Ishikawa (cell line): ENCODE results near the gene ITPKA.

ENCODE experiments used
- CEBPB ChIP-seq: IDR thresholded peaks from 2 replicates; pipeline ENCODE4 v1.6.1; 2012
- EGR1 ChIP-seq: IDR thresholded peaks from 2 replicates; pipeline ENCODE4 v1.6.1; 2012
- EP300 ChIP-seq: IDR thresholded peaks from 2 replicates; pipeline ENCODE4 v1.6.1; 2012; ENCODE audit warnings: borderline replicate concordance
- FOXM1 ChIP-seq: IDR thresholded peaks from 2 replicates; pipeline ENCODE4 v1.6.1; 2012; ENCODE audit warnings: low read depth, borderline replicate concordance
- NFIC ChIP-seq: IDR thresholded peaks from 2 replicates; pipeline ENCODE4 v1.6.1; 2012
- RAD21 ChIP-seq: IDR thresholded peaks from 2 replicates; pipeline ENCODE4 v1.6.1; 2012; ENCODE audit warnings: low read depth
- TAF1 ChIP-seq: IDR thresholded peaks from 2 replicates; pipeline ENCODE4 v1.6.1; 2012; ENCODE audit warnings: low read depth, mild to moderate bottlenecking
- TCF12 ChIP-seq: IDR thresholded peaks from 2 replicates; pipeline ENCODE4 v1.6.1; 2012; ENCODE audit warnings: low read depth
- TEAD4 ChIP-seq: IDR thresholded peaks from 2 replicates; pipeline ENCODE4 v1.6.1; 2012
- USF1 ChIP-seq: IDR thresholded peaks from 2 replicates; pipeline ENCODE4 v1.6.1; 2012
- YY1 ChIP-seq: IDR thresholded peaks from 2 replicates; pipeline ENCODE4 v1.6.1; 2012; ENCODE audit warnings: low read depth
- ZBTB7A ChIP-seq: IDR thresholded peaks from 2 replicates; pipeline ENCODE4 v1.6.1; 2012; ENCODE audit warnings: low read depth
- TF ChIP-seq, protein P1 (sequence below): IDR thresholded peaks from 2 replicates; pipeline ENCODE4 v1.6.1; 2012
- TF ChIP-seq, protein P2 (sequence below): IDR thresholded peaks from 2 replicates; pipeline ENCODE4 v1.6.1; 2012; ENCODE audit warnings: low read depth, mild to moderate bottlenecking

The ITPKA gene

GRCh38 chr15:41483115-41483514 is 10.6 kb upstream of the ITPKA start:
- TF ChIP-seq CEBPB (no peak), EGR1 (no peak)

DNA sequence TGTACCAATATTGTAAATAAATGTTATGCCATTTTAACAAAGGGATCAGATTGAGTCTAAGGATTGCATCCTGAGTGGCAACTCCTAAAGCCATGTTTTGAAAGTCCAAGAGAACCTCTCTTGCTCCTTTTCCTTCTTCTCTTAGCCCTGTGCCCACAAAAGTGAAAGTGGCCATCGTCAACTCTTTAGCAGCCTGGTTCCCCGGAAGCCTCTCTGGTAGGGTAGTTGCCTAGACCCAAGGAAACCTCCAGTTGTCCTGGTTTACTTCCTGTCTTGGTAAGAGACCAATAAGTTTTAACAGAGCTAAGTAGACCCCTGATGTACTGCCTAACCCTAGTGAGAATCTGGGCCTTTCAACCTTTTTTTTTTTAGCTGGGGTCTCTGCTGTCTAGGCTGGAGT is 10.2 kb upstream of the ITPKA start:
- TF ChIP-seq EGR1 (no peak), YY1 (no peak), CEBPB (no peak), ZBTB7A (no peak), FOXM1 (no peak), EP300 (no peak), TCF12 (no peak), USF1 (no peak), NFIC (no peak), TAF1 (no peak), RAD21 (no peak)
- TF ChIP-seq, protein P1, sequence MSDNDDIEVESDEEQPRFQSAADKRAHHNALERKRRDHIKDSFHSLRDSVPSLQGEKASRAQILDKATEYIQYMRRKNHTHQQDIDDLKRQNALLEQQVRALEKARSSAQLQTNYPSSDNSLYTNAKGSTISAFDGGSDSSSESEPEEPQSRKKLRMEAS: no peak
- TF ChIP-seq, protein P2, sequence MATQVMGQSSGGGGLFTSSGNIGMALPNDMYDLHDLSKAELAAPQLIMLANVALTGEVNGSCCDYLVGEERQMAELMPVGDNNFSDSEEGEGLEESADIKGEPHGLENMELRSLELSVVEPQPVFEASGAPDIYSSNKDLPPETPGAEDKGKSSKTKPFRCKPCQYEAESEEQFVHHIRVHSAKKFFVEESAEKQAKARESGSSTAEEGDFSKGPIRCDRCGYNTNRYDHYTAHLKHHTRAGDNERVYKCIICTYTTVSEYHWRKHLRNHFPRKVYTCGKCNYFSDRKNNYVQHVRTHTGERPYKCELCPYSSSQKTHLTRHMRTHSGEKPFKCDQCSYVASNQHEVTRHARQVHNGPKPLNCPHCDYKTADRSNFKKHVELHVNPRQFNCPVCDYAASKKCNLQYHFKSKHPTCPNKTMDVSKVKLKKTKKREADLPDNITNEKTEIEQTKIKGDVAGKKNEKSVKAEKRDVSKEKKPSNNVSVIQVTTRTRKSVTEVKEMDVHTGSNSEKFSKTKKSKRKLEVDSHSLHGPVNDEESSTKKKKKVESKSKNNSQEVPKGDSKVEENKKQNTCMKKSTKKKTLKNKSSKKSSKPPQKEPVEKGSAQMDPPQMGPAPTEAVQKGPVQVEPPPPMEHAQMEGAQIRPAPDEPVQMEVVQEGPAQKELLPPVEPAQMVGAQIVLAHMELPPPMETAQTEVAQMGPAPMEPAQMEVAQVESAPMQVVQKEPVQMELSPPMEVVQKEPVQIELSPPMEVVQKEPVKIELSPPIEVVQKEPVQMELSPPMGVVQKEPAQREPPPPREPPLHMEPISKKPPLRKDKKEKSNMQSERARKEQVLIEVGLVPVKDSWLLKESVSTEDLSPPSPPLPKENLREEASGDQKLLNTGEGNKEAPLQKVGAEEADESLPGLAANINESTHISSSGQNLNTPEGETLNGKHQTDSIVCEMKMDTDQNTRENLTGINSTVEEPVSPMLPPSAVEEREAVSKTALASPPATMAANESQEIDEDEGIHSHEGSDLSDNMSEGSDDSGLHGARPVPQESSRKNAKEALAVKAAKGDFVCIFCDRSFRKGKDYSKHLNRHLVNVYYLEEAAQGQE: no peak

GRCh38 chr15:41484937-41485625 is 8.6 kb upstream of the ITPKA start:
- TF ChIP-seq, protein P2: no peak
- no peak for TF ChIP-seq EP300
- TF ChIP-seq EGR1: no peak
- TF ChIP-seq TEAD4: no peak
- no peak for TF ChIP-seq YY1
- no peak for TF ChIP-seq TCF12

GRCh38 chr15:41486286-41486685 is 7.4 kb upstream of the ITPKA start:
- TF ChIP-seq, protein P2: no peak
- TF ChIP-seq, protein P1: no peak
- TF ChIP-seq EGR1: no peak
- no peak for TF ChIP-seq TCF12

- TF ChIP-seq EGR1 (no peak), TEAD4 (0 out of 2 replicates have a peak, but pooled peaks have one; percentile 10), ZBTB7A (no peak)
These were observed 6.3 kb upstream of the ITPKA start for GRCh38 chr15:41487381-41487780.

DNA sequence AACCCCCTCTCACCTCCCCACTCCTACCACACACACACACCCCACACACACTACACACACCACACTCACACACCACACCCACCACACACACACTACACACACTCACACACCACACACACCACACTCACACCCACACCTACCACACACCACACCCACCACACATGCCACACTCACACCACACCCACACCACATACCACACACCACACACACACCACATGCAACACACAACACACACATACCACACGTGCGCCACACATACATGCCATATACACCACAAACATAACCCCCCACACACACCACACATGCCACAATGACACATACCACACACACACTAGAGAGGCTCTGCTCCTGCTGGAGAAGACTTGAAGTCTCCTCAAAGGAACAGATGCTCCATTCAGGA is 5.9 kb upstream of the ITPKA start:
- TF ChIP-seq TEAD4: no peak
- no peak for TF ChIP-seq TCF12
- TF ChIP-seq TAF1: no peak
- no peak for TF ChIP-seq NFIC
- TF ChIP-seq ZBTB7A: no peak
- no peak for TF ChIP-seq CEBPB
- TF ChIP-seq, protein P1: no peak
